ENCODE measurements around the gene MELK.

DNA sequence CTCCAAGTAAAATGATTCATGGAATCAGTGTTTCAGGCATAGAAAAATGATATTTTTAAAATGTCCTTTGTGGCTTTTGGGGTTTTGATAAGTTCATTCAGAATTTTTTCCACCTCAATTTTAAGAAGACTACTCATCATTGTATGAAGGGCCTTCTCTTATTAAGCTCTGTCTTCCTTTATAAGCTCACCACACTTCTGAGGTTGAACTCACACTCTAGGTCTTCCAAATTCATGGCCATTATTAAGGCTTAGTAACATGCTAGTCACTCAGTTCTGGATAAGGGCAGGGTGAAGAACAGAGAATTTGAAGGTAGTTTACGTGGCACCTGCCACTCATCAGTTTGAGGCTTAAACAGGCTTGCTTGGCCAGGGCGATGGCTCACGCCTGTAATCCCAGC lies 4.2 kb downstream of the MELK start:
- TF ChIP-seq, protein P1, sequence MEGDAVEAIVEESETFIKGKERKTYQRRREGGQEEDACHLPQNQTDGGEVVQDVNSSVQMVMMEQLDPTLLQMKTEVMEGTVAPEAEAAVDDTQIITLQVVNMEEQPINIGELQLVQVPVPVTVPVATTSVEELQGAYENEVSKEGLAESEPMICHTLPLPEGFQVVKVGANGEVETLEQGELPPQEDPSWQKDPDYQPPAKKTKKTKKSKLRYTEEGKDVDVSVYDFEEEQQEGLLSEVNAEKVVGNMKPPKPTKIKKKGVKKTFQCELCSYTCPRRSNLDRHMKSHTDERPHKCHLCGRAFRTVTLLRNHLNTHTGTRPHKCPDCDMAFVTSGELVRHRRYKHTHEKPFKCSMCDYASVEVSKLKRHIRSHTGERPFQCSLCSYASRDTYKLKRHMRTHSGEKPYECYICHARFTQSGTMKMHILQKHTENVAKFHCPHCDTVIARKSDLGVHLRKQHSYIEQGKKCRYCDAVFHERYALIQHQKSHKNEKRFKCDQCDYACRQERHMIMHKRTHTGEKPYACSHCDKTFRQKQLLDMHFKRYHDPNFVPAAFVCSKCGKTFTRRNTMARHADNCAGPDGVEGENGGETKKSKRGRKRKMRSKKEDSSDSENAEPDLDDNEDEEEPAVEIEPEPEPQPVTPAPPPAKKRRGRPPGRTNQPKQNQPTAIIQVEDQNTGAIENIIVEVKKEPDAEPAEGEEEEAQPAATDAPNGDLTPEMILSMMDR (conservative IDR thresholded peaks at IDR 0.05; ENCODE audit: low read depth, low read length): no peak
- no peak for TF ChIP-seq EZH2 (IDR thresholded peaks at IDR 0.05; ENCODE audit: borderline replicate concordance, low read depth, low read length, poor library complexity, severe bottlenecking)
